Superior temporal gyrus (tissue), 1 donor: ENCODE data around the gene LUC7L.
"Not testable (repeated sequence)": the region's sequence is repeated elsewhere in the genome, so short reads cannot be mapped to it uniquely, and the experiment has no call there.

Source experiments
- DNase-seq: peaks from one replicate; pipeline ENCODE4 v3.0.0-alpha.2; 2016; ENCODE audit errors: extremely low spot score

The LUC7L gene

GRCh38 chr16:180101-180675 is 49.1 kb downstream of the LUC7L start, which contains the start of gene HBQ1:
Gene HBQ1 (plus strand): TSS chr16:180459. CDS start chr16:180487, 28 bp downstream.
- no peak for DNase-seq

- no peak for DNase-seq
Measured at GRCh38 chr16:179211-180092, 49.8 kb downstream of the LUC7L start.

GRCh38 chr16:178668-179015 is 50.6 kb downstream of the LUC7L start:
- DNase-seq: no peak

GRCh38 chr16:177981-178667 is 51.1 kb downstream of the LUC7L start:
- DNase-seq: no peak

GRCh38 chr16:177394-177822 is 51.8 kb downstream of the LUC7L start:
- no peak for DNase-seq

GRCh38 chr16:176477-177382 is 52.5 kb downstream of the LUC7L start, which contains the start of gene HBA1:
Gene HBA1 (plus strand): TSS chr16:176680. CDS start chr16:176717, 37 bp downstream.
- DNase-seq: not testable (repeated sequence)

- DNase-seq: not testable (repeated sequence)
Measured at GRCh38 chr16:176006-176405, 53.2 kb downstream of the LUC7L start.

GRCh38 chr16:175011-175949 is 54.0 kb downstream of the LUC7L start:
- DNase-seq: no peak

GRCh38 chr16:173928-174769 is 55.1 kb downstream of the LUC7L start:
- not testable (repeated sequence) for DNase-seq

- not testable (repeated sequence) for DNase-seq
Measured at GRCh38 chr16:173211-173854, 55.9 kb downstream of the LUC7L start.

GRCh38 chr16:172374-172941 is 56.8 kb downstream of the LUC7L start, which contains the start of gene HBA2:
Gene HBA2 (plus strand): TSS chr16:172876. CDS start chr16:172913, 37 bp downstream.
- not testable (repeated sequence) for DNase-seq

GRCh38 chr16:170788-171187 is 58.5 kb downstream of the LUC7L start:
- DNase-seq: no peak

- DNase-seq: not testable (repeated sequence)
Measured at GRCh38 chr16:170088-170507, 59.2 kb downstream of the LUC7L start.

- DNase-seq: no peak
Measured at GRCh38 chr16:169014-169413, 60.2 kb downstream of the LUC7L start.

GRCh38 chr16:168424-168823 is 60.8 kb downstream of the LUC7L start:
- no peak for DNase-seq

GRCh38 chr16:167122-167690 is 62.0 kb downstream of the LUC7L start:
- DNase-seq: no peak

- DNase-seq: no peak
Measured at GRCh38 chr16:166375-167121, 62.7 kb downstream of the LUC7L start.
